ENCODE results near the gene FCMR.

Gene FCMR

DNA sequence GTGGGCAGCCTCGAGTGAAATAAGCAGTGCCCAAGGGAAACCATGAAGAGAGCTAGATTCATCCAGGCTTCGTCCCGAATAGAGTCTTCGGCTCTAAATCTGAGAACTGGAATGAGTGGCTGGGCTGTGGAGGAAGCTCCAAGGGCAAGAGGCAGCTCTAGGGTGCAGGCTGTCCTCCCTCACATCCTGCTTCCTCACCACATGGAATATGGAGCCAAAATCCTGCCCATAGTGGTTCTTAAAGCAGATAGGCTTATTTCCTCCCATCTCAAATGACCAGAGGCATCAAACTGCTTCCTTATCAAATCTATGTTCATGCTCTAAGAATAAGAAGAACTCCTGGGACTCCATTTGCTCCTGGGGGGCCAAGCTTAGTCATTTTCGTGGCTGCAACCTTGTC lies 22.0 kb downstream of the FCMR start:
- DNase-seq (ENCODE audit: low read depth, low spot score) = no peak

DNA sequence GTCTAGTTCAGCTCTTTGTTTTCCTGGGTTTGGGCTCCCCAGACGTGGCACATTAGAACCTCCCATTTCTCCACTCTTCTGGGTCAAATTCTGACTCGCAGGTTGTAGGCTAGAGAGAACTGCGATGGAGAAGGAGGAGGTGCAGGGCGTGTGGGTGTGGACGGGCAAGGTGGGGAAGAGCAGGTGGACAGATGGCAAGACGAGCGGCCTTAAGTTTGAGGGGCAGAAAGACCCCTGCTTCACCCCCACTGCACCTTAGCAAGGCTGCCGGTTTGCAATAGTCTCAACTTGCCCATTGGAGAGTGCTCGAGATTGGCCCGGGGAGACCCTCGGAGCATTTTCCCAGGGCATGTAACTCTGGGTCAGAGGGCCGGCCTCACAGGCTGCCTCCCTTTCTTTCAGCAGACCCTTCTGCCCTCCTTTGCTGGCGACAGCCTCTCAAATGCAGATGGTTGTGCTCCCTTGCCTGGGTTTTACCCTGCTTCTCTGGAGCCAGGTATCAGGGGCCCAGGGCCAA lies 22.8 kb downstream of the FCMR start:
- no peak for DNase-seq (ENCODE audit: low read depth, low spot score)

DNA sequence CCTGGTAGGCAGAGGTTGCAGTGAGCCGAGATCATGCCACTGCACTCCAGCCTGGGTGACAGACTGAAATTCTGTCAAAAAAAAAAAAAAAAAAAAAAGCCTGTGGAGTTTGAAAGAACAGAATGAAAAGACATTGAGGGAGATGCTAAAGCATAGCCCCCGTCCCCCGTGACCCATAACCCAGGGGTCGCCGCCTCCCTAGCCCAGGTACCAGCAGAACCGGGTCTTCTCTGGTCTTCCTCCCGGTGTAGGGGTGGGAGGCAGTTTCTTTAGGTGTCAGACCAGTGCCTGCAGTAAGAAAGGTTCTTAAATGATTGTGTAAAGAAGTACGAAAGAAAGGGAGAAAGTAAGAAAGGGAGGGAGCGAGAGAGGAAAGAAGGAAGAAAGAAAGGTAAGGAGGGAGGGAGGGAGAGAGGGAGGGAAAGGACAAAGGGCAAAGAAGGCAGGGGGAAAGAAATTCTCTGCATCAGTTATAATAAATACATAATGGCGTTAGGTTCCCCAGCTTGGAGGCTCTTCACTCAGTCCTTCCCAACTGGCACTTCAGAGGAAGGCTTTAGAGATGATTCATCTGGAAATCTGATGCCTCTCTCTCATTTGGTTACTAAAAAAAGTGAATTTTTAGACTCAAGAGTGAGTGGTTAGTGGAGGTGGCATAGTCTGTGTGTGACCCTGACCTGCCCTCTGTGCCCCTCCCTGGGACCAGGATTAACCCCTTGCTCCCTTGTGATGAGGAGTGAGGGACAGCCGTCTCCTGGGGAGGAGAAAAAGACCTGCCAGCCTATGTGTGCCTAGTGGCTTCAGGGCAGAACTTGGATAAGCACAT lies 23.4 kb downstream of the FCMR start:
- DNase-seq (ENCODE audit: low read depth, low spot score) = no peak

DNA sequence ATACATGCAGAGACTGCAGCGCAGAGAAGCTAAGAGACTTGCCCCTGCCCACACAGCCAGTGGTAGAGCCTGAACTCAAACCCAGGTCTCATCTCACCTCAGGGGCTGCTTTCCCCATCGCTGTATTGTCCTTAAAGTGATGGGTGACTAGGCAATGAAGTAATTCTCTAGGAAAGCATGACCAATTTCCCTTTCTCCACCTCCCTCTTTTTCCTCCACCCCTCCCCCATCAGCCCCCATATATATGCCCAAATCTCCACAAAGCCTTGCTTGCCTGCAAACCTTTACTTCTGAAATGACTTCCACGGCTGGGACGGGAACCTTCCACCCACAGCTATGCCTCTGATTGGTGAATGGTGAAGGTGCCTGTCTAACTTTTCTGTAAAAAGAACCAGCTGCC lies 24.6 kb downstream of the FCMR start, which contains the start of gene IL24:
Gene IL24 (plus strand): TSS at position 269 of the 400 bp plus-strand sequence. CDS start 390 bp downstream, outside the sequence.
- no peak for DNase-seq (ENCODE audit: low read depth, low spot score)

DNA sequence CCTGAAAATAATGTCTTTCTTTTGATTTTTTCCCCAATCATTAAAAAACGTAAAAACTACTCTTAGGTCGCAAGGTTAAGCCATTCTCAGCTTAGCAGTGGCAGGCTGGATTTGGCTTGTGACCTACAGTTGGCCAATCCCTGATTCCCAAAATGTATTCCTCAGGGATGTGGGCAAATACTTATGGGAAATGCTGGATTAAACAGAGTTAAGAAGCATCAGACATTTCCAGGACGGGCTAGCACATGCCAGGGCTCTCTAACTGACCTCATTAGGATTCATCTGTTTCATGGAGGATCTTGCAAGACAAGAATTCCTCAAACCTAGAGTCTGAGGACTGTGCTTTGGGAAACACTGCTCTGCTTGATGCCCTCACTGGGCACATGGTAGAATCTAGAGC lies 25.5 kb downstream of the FCMR start:
- DNase-seq (ENCODE audit: low read depth, low spot score) = no peak

DNA sequence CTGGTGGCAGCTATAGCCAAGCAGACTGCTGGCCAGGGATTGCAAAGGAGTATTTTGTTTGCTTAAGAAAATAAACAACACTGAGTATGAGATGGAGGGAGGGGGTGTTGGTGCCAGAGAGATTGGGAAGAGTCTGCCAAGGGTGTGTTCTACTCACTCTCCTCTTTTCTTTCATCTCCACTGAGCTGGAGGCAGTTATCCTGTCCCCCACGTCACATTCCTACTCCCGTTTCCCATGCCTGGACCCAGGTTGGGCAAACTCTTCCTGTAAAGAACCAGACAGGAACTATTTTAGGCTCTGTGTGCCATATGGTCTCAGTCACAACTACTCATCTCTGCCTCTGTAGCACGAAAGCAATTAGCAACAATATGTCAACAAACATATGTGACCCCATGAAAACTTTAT lies 25.9 kb downstream of the FCMR start:
- DNase-seq (ENCODE audit: low read depth, low spot score) = no peak

DNA sequence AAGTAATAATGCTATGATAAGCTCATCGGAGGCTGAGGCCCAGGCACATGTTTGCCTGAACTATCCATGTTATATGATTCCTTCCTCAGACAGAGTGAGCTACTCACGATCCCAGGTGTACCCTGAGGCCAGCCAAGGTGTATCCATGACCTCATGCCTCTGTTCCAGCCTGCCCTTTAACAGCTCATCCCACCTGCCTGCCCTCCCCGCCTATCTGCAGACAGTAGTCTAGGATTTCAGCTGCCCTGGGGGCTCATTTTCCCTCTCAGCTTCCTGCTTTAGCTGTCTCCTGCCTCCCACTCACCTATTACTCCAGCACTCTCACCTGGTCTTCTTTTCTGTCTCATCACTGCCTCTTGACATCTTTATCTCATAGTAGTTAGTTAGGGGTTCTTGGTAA lies 26.4 kb downstream of the FCMR start:
- no peak for DNase-seq (ENCODE audit: low read depth, low spot score)

DNA sequence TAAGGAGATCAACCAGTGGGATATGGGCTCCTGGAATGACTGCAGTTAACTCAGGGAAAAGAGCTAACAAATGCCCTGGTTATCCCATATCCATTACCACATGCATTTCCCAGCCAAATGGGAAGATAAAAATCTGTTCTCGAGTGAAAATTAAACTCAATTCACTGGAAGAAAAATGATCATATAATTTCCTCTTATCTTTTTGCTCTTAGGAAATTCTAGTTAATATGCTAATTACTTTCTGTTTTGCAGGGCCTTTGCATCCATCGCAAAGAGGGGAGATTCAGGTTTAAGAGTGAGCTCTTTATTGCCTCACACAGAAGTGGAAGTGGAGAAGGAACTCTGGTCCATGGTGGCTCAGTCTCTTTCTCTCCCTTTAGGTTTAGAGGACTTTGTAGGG lies 28.4 kb downstream of the FCMR start:
- DNase-seq (ENCODE audit: low read depth, low spot score) = no peak

DNA sequence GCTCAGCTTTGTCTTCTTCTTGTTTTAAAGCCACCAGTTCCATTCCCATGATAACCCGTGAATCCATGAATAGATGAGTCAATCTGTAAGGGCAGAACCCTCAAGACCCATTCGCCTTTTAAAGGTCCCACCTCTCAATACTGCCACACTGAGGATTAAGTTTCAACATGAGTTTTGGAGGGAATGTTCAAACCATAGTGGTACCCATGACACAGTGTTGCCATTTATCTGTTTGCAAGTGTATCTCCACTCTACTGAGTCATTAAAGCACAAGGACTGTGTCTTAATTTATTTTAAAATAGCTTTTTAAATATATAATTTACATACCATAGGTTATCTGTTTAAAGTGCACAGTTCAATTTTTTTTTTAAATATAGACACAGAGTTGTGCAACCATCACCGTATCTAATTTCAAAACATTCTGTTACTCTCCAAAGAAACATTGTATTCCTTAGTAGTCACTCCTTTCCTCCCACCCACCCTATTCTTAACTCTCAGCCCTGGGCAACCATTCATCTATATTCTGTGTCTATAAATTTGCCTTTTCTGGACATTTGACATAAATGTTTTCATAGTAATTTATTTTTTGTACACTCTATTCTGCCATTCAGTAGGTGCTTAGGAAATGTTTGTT lies 29.3 kb downstream of the FCMR start:
- DNase-seq (ENCODE audit: low read depth, low spot score) = no peak

DNA sequence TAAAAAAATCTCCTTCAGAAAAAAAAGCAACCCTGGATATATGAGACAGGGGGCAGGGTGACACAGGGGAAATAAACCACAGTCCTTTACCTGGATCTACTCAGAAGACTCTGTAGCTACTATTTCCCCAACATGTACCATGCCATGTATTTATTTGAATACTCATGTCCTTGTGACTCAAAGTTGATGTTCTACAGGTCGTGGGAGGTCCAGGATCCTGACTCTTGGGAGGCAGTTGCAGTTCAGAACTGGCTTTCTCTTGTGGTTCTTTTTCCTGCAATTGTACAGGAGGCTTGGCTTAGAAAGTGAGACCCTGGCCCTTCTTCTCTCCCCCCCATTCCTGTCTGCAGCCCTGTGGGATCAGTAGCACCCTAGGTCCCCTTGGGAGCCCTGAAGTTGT lies 30.3 kb downstream of the FCMR start:
- no peak for DNase-seq (ENCODE audit: low read depth, low spot score)

DNA sequence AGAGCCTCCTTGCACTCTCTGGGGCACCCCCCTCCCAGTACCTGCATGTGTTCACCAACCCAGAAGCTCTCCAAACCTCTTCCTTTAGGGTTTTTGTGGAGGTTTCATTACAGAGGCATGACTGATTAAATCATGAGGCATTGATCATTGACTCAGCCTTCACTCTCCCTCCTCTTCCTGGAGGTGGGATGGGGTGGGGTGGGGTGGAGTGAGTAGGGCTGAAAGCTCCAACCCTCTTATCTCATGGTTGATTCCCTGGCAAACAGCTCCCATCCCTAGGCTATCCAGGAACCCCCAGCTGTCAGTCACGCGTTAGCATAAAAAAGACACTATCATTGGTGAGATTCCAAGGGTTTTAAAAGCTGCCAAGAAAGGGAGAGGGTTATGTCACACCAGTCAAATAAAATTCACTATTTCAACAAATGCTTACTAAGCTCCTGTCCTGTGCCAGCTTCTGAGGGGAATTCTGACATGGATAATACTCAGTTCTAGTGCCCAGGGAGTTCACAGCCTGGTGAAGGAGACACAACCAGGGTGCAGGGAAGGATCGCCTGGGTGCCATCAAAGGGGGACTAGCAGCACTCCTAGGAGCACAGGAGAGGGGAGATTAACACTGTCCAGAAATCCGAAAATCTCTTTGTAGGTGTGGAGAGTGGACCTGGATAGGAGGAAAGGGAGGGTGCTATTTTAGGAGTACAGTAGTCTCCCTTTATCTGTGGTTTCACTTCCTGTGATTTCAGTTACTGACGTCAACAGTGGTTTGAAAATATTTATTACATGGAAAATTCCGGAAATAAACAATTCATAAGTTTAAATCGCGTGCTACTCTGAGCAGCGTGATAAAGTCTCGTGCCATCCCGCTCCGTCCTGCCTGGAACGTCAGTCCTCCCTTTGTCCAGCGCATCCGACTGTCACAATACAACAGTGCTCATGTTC lies 31.3 kb downstream of the FCMR start:
- no peak for DNase-seq (ENCODE audit: low read depth, low spot score)

DNA sequence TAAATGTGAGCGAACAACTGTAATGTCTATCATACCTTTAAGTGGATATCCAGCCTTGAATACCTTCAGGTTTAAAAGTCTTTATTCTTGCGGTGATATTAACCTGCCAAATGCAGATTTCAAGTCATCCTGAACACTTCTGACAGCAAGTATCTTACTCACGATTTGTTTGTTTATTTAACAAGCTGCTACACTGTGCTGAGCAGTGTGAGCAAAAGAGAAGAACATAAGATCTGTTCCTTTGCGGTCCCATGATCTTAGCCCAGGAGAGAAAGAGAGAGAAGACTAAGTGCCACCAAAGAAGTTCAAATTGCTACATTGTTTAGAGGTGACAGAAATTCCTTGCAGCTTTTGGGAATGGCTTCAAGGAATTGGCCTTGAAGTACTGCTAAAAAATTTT lies 34.0 kb downstream of the FCMR start:
- DNase-seq (ENCODE audit: low read depth, low spot score) = no peak

DNA sequence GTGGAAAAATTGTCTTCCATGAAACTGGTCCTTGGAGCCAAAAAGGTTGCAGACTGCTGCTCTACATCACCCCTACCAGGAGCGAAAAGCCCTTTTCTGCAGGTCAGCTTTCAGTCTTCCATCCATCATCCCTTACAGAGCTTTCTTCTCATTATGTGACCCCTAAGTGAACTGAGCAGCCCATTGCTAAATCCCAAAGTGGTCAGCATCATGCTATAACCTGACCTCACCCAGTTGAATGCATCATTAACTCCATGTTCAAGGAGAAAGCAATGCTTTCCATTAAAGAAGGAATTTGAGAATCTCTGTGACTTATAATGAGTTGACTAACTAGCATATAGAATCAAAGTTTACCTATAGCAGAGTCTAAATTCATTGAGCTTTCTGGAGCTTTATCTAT lies 34.9 kb downstream of the FCMR start:
- no peak for DNase-seq (ENCODE audit: low read depth, low spot score)

DNA sequence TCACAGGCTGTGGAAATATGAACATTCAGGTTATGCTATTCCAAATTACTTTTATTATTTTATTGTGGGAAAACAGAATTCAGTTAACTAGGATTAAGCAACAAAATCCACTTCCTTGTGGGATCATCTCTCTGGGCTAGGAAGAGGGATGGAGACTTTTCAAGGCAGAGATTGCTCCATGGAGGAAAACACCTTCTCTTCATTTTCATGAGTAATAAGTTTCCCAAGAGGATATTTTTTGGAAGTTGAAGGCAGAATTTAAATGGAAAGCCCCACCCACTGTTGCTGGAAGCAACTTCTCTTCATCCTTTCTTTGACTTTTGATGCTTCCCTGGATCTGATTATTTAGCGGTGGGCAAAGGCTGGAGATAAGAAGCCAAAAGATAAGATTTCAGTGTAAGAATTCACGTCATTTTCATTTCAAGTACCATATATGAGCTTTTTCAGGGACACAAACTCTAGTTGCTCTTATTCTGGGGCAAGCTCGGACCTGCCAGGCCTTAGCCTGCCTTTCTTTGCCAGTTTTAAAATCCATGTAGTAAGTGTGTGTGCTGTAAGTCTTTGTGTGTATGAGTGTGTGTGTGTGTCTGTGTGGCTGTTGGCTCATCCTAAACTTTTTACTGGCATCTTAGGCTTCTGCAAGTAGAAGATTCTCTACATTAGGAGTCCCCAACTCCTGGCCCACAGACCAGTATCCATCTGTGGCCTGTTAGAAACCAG lies 36.2 kb downstream of the FCMR start:
- no peak for DNase-seq (ENCODE audit: low read depth, low spot score)

DNA sequence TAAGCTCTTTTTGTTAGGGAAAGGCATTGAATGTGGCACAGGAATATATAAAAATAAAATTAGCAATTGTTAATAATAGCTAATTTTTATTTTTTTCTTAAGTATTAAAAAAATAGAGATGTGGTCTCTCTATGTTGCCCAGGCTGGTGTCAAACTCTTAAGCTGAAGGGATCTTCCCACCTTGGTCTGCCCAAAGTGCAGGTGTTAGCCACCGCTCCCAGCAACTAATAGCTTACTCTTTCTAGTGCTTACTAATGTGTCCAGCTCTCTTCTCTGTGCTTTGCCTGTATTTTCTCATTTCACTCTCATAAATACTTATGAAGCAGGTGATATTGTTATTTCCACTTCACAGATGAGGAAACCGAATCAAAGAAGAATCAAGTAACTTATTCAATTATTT lies 37.9 kb downstream of the FCMR start:
- no peak for DNase-seq (ENCODE audit: low read depth, low spot score)

DNA sequence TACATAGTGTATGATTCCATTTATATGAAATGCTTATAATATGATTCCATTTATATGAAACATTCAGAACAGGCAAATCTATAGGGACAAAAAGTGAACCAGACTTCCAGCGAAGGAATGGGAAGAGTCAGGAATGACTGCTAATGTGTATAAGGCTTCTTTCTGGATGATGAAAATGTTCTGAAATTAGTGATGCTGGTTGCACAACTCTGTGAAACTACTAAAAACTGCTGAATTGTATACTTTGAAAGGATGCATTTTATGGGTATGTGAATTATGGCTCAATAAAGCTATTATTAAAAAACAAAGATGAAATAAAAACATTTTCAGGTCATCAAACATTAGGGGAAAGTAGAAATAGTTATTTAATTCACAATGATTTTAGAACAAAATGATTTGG lies 38.6 kb downstream of the FCMR start:
- no peak for DNase-seq (ENCODE audit: low read depth, low spot score)

DNA sequence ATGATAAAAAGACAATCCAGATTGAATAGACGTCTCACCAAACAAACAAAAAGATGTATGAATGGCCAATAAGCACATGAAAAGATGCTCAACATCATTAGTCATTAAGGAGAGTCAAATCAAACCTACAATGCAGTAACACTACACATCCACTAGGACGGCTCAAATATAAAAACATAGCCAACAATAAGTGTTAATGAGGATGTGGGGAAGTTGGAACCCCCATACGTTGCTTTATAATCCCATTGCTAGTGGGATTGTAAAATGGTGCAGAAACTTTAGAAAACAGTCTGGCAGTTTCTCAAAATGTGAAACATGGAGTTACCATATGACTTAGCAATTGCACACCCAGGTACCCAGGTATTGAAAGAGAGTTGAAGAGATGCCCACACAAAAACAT lies 39.2 kb downstream of the FCMR start:
- DNase-seq (ENCODE audit: low read depth, low spot score) = no peak

DNA sequence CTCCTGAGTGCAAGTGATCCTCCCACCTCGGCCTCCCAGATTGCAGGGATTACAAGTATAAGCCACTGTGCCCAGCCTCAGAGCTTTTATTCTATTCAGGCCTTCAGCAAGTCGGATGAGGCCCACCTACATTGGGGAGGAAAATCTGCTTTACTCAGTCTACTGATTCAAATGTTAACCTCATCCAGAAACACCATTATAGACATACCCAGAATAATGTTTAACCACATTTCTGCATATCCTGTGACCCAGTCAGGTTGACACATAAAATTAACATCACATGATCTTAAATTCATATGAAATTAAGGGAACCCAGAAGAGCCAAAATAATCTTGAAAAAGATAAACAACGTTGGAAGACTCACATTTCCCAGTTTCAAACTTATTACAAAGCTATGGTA lies 41.4 kb downstream of the FCMR start:
- DNase-seq (ENCODE audit: low read depth, low spot score) = no peak

DNA sequence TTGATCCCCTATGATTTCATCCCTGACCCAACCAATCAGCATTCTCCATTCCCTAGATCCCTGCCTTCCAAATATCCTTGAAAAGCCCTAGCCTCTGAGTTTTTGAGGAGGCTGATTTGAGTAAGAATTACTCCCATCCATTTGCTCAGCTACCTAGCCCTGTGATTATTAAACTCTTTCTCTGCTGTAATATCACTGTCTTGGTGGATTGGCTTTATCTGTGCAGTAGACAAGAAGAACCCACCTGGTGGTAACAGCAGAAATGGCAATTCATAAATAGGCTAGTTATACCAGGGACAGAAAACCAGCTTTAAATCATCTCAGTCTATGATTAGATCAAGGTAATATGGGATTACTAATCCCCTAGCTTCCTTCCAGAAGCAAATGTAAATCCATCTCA lies 43.3 kb downstream of the FCMR start:
- no peak for DNase-seq (ENCODE audit: low read depth, low spot score)

DNA sequence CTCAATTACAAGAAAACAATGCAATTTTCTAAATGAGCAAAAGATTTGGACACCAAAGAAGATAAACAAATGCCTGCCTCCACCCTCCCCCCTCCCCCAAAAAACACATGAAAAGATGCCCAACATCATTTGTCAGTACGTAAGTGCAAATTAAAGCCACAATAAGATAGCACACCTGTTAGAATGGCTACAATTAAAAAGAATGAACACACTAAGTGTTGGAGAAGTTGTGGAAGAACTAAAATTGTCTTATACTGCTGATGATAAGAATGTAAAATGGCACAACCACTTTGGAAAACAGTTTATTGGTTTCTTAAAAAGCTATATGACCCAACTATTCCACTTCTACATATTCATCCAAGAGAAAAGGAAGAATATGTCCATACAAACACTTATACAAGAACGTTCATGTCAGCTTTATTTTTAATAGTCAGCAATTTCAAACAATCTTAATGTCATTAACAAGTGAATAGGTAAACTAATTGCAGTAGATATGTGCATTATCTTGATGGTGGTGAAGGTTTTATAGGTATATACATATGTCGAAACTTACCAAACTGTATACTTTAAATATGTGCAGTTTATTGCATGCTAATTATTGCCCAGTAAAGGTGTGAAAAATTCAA lies 45.9 kb downstream of the FCMR start:
- DNase-seq (ENCODE audit: low read depth, low spot score) = no peak

DNA sequence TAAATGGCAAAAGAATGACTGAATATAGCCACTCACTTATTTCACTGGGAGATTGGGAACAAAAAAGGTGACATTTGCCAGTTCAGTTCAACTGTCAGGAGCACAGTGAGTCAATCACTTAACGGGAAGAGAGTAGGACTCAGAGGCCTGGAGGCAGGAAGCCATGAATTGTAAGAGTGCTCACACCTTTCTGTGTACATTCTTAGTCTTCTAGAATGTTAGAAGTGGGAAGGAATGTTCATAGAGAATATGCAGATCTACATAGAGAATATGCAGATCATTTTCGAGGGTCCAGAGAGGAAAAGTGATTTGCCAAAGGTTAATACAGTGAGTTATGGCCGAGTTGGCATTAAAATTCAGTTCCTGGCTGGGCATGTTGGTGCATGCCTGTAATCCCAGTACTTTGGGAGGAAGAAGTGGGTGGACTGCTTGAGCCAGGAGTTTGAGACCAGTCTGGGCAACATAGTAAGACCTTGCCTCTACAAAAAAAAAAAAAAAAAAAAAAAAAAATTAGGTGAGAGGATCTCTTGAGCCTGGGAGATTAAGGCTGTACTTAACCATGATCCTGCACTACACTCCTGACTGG lies 48.0 kb downstream of the FCMR start:
- no peak for DNase-seq (ENCODE audit: low read depth, low spot score)

Measured in activated CD4-positive, CD25-positive, alpha-beta regulatory T cell treated with anti-CD3 and anti-CD28 coated beads, Interleukin-2, amount 50 U/mL, for 16 hours (primary cell).